Activated CD4-positive, alpha-beta T cell treated with anti-CD3 and anti-CD28 coated beads for 1 hour (primary cell): ENCODE data around the gene CYBA.

Experiments used
- DNase-seq: peaks from one replicate; pipeline ENCODE4 v3.0.0-alpha.2; 2020

Gene CYBA

GRCh38 chr16:88650749-88651275 is at the start of gene CYBA:
CYBA (minus strand) TSS chr16:88651053; CDS start chr16:88651013, 40 bp downstream.
- DNase-seq, result peak; percentile 65

- no peak for DNase-seq
Measured at GRCh38 chr16:88700322-88700635, 49.4 kb upstream of the CYBA start.

GRCh38 chr16:88699180-88699579 is 48.3 kb upstream of the CYBA start:
- no peak for DNase-seq

GRCh38 chr16:88698646-88699045 is 47.8 kb upstream of the CYBA start:
- no peak for DNase-seq

- DNase-seq, result no peak
Measured at GRCh38 chr16:88697831-88698615, 47.2 kb upstream of the CYBA start.

GRCh38 chr16:88697116-88697830 is 46.4 kb upstream of the CYBA start:
- DNase-seq, result no peak

GRCh38 chr16:88696441-88696840 is 45.6 kb upstream of the CYBA start:
- no peak for DNase-seq

- no peak for DNase-seq
Measured at GRCh38 chr16:88695753-88696152, 44.9 kb upstream of the CYBA start.

- no peak for DNase-seq
Measured at GRCh38 chr16:88695218-88695617, 44.4 kb upstream of the CYBA start.

- no peak for DNase-seq
Measured at GRCh38 chr16:88694221-88695087, 43.6 kb upstream of the CYBA start.

- no peak for DNase-seq
Measured at GRCh38 chr16:88693420-88694177, 42.7 kb upstream of the CYBA start.

- DNase-seq, result no peak
Measured at GRCh38 chr16:88692861-88693260, 42.0 kb upstream of the CYBA start.

GRCh38 chr16:88691924-88692560 is 41.2 kb upstream of the CYBA start:
- DNase-seq, result no peak

GRCh38 chr16:88691129-88691813 is 40.4 kb upstream of the CYBA start:
- no peak for DNase-seq

- DNase-seq, result no peak
Measured at GRCh38 chr16:88690341-88691128, 39.7 kb upstream of the CYBA start.

GRCh38 chr16:88688013-88688778 is 37.3 kb upstream of the CYBA start:
- DNase-seq, result no peak

- DNase-seq, result no peak
Measured at GRCh38 chr16:88687676-88688012, 36.8 kb upstream of the CYBA start.

GRCh38 chr16:88687254-88687576 is 36.4 kb upstream of the CYBA start:
- DNase-seq, result no peak

GRCh38 chr16:88686439-88687253 is 35.8 kb upstream of the CYBA start, which contains the start of gene SNAI3:
SNAI3 (minus strand) TSS chr16:88686507; CDS start chr16:88686406, 101 bp downstream.
- DNase-seq, result peak; percentile 66
